Testis (tissue), 3 donors: ENCODE measurements around the gene TPRG1. TPM values are rescaled to one million over a fixed set of nuclear protein-coding genes. Genes with fewer than 3 reads are reported as not detected.

ENCODE experiments used
- DNase-seq: peaks from one replicate; pipeline ENCODE4 v3.0.0-alpha.2; 2019
- H3K27ac ChIP-seq, 2 donors: fragments of 200-600 bp; sonication (generic); one replicate each; pipeline ENCODE4 v1.5.1; 2019
- H3K27me3 ChIP-seq: fragments of 200-600 bp; sonication (generic); one replicate; pipeline ENCODE4 v1.5.1; 2019
- H3K36me3 ChIP-seq: fragments of 200-600 bp; sonication (generic); one replicate; pipeline ENCODE4 v1.5.1; 2017; ENCODE audit warnings: low read depth; ENCODE audit errors: missing control alignments
- H3K4me1 ChIP-seq: fragments of 200-600 bp; sonication (generic); one replicate; pipeline ENCODE4 v1.5.1; 2019
- H3K4me3 ChIP-seq, 2 donors: fragments of 200-600 bp; sonication (generic); one replicate each; pipeline ENCODE4 v1.5.1; 2017 to 2019
- H3K9me3 ChIP-seq: fragments of 200-600 bp; sonication (generic); one replicate; pipeline ENCODE4 v1.5.1; 2017
- CTCF ChIP-seq, 3 experiments: fragments of 450-650 bp in 2 of 3; fragments of 200-600 bp in 1 of 3; sonication (generic) in 1 of 3; IDR thresholded peaks; one replicate each; pipeline ENCODE4 v1.5.1; 2016 to 2019; ENCODE audit warnings: antibody characterized with exemption in 3 of 3, mild to moderate bottlenecking in 2 of 3, moderate library complexity in 1 of 3
- POLR2A ChIP-seq: fragments of 450-650 bp; IDR thresholded peaks from one replicate; pipeline ENCODE4 v1.6.1; 2017; ENCODE audit warnings: antibody characterized with exemption, mild to moderate bottlenecking, moderate library complexity
- WGBS, 2 donors: methylation state at CpG; one replicate each; pipeline ENCODE4 v1.1.5; 2018; 5-methylcytosine and 5-hydroxymethylcytosine counted together
- intact Hi-C: fragments of 100-400 bp; cut with DNase I; formaldehyde crosslinking; loops from one replicate; pipeline ENCODE4 v1.15.1; 2023; ENCODE audit warnings: low total_unique reads
- polyA plus RNA-seq: library from polyadenylated mRNA; stranded (reverse); fragments of 350-450 nt; fragmentation: Illumina TruSeq; extraction: RNeasy Lipid Tissue Mini Kit (QIAGEN cat#74804); gene quantifications from one replicate; pipeline ENCODE4 v1.2.3, GENCODE V29; 2014; ENCODE audit warnings: low read depth, low replicate concordance; ENCODE audit not compliant: insufficient read depth
- total RNA-seq, 2 donors: library from RNA; depleted of rRNA; stranded (reverse); fragments of >200 nt; gene quantifications; one replicate each; pipeline ENCODE4 v1.2.3, GENCODE V29; 2016

TPRG1 gene
- total and polyA plus RNA-seq, 3 donors from 2014 or later, result 15.5 to 25.2 (median 15.9) TPM

DNA sequence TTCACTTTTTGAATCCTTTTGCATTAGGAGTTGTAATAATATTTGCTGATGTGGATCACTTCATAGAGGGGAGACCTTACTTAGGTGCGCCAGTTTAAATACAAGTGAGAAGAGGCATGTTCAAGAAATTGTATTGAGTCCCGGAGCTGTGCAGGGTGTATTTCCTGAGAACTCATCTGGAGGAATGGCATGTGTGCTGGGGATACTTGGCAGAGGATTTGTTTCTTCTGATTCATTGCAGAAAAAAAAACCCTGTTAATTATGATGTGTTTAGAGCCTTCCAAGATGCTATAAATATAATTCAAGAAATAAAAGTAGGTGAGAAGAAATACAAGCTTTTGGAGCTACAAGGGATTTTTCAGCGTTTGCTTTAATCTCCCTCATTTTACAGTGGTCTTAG is 97.6 kb downstream of the TPRG1 start:
- 61 to 64% methylated on average over 3 of the region's 3 CpGs for WGBS, 2 donors
- H3K27ac ChIP-seq, result no peak overlapping the region
- no peaks in the 10 kb centered on the region for H3K4me1 ChIP-seq
- no peaks in the 10 kb centered on the region for H3K27me3 ChIP-seq
- no peak for DNase-seq
- intact Hi-C loops, result no loop called here
- TF ChIP-seq CTCF (IDR thresholded peaks at IDR 0.05), result no peak
- no peak for TF ChIP-seq POLR2A
- no peak overlapping the region for H3K4me3 ChIP-seq
- H3K9me3 ChIP-seq, result no peaks in the 10 kb centered on the region
- H3K36me3 ChIP-seq, result no peaks in the 10 kb centered on the region

DNA sequence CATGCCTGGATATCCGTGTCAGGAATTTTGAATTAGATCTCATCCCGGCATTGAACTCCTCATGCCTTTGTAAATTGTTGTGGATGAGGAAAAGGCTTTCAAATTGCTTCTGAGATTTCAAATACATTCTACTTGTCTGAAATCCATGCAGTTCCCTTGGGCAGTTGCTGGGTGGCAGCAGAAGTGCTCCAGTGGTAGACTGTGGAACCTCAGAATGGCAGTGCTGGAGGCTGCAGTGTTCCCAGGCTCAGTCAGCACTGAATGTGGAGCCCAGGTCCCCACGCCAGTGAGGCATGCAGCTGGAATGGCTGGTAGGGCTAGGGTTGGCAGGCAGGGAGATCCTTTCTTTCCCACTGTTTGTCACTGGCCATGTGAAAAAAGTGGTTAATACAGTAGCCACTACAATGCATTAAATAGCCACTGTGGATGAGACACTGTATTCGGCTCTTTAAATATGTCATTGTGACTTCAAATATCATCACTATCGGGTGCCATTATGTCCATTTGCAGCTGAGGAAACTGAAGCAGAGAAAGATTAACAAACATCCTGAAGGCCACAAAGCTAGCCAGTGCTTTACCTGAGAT is 98.6 kb downstream of the TPRG1 start:
- Histone ChIP-seq H3K4me3 (no peak overlapping the region), H3K36me3 (no peaks in the 10 kb centered on the region), H3K27ac (no peak overlapping the region), H3K4me1 (no peaks in the 10 kb centered on the region), H3K27me3 (no peaks in the 10 kb centered on the region), H3K9me3 (no peaks in the 10 kb centered on the region)
- intact Hi-C loops, result no loop called here
- DNase-seq, result peak; percentile 66
- TF ChIP-seq CTCF (IDR thresholded peaks at IDR 0.05) (peak in 1 of 3 experiments; percentile 28), POLR2A (no peak)
- 85 to 87% methylated on average over 5 of the region's 5 CpGs for WGBS, 2 donors

GRCh38 chr3:189272500-189273119 is 100.8 kb downstream of the TPRG1 start:
- no peak overlapping the region for H3K4me3 ChIP-seq
- H3K27me3 ChIP-seq, result no peaks in the 10 kb centered on the region
- no peaks in the 10 kb centered on the region for H3K4me1 ChIP-seq
- no peak for DNase-seq
- no peak overlapping the region for H3K27ac ChIP-seq
- intact Hi-C loops, result no loop called here
- TF ChIP-seq POLR2A, result no peak
- TF ChIP-seq CTCF (IDR thresholded peaks at IDR 0.05), result no peak
- WGBS, 2 donors, result 74 to 85% methylated on average over 4 of the region's 4 CpGs
- H3K9me3 ChIP-seq, result no peaks in the 10 kb centered on the region
- no peaks in the 10 kb centered on the region for H3K36me3 ChIP-seq

- DNase-seq, result no peak
- H3K27me3 ChIP-seq, result no peaks in the 10 kb centered on the region
- no peak for TF ChIP-seq CTCF (IDR thresholded peaks at IDR 0.05)
- TF ChIP-seq POLR2A, result no peak
- no peaks in the 10 kb centered on the region for H3K36me3 ChIP-seq
- no peaks in the 10 kb centered on the region for H3K4me1 ChIP-seq
- H3K27ac ChIP-seq, result no peak overlapping the region
- WGBS, 2 donors, result 71 to 74% methylated on average over 1 of the region's 1 CpG
- no peaks in the 10 kb centered on the region for H3K9me3 ChIP-seq
- intact Hi-C loops, result no loop called here
- no peak overlapping the region for H3K4me3 ChIP-seq
Measured at GRCh38 chr3:189273736-189274135, 102.0 kb downstream of the TPRG1 start.

DNA sequence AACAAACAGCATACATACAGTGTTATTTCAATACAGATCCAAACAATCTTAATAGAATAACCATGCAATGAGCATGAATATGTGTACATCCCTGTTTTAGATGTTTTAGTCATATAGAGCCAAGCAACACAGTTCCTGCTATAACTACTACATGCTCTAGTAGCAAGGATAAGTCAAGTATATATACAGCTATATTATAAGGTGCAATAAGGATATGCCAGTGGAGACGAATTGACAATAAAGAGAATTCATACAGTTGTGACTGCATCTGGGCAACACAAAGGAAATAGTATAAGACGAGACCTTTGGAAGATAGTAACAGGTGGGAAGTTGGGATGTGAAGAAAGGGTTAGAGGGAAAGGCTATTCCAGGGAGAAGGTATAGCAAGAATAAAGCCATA is 103.4 kb downstream of the TPRG1 start:
- 94% methylated on average over 2 of the region's 2 CpGs for WGBS, 2 donors
- no peak for DNase-seq
- H3K27ac ChIP-seq, result no peak overlapping the region
- no peaks in the 10 kb centered on the region for H3K4me1 ChIP-seq
- intact Hi-C loops, result no loop called here
- no peaks in the 10 kb centered on the region for H3K27me3 ChIP-seq
- no peaks in the 10 kb centered on the region for H3K9me3 ChIP-seq
- TF ChIP-seq CTCF (IDR thresholded peaks at IDR 0.05) (no peak), POLR2A (no peak)
- no peaks in the 10 kb centered on the region for H3K36me3 ChIP-seq
- no peak overlapping the region for H3K4me3 ChIP-seq
